ENCODE measurements around the gene UBA1.

- TF ChIP-seq, protein P1, sequence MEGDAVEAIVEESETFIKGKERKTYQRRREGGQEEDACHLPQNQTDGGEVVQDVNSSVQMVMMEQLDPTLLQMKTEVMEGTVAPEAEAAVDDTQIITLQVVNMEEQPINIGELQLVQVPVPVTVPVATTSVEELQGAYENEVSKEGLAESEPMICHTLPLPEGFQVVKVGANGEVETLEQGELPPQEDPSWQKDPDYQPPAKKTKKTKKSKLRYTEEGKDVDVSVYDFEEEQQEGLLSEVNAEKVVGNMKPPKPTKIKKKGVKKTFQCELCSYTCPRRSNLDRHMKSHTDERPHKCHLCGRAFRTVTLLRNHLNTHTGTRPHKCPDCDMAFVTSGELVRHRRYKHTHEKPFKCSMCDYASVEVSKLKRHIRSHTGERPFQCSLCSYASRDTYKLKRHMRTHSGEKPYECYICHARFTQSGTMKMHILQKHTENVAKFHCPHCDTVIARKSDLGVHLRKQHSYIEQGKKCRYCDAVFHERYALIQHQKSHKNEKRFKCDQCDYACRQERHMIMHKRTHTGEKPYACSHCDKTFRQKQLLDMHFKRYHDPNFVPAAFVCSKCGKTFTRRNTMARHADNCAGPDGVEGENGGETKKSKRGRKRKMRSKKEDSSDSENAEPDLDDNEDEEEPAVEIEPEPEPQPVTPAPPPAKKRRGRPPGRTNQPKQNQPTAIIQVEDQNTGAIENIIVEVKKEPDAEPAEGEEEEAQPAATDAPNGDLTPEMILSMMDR (IDR thresholded peaks at IDR 0.05), result no peak
- TF ChIP-seq POLR2A (IDR thresholded peaks at IDR 0.05), result no peak
Observed at GRCh38 chrX:47197526-47197925, 3.9 kb downstream of the UBA1 start.
